ENCODE results near the gene CD7. TPM values are rescaled to one million over a fixed set of nuclear protein-coding genes. Genes with fewer than 3 reads are reported as not detected.

The CD7 gene
- total RNA-seq, 1 donor from 2014 or later = 2.5 TPM

DNA sequence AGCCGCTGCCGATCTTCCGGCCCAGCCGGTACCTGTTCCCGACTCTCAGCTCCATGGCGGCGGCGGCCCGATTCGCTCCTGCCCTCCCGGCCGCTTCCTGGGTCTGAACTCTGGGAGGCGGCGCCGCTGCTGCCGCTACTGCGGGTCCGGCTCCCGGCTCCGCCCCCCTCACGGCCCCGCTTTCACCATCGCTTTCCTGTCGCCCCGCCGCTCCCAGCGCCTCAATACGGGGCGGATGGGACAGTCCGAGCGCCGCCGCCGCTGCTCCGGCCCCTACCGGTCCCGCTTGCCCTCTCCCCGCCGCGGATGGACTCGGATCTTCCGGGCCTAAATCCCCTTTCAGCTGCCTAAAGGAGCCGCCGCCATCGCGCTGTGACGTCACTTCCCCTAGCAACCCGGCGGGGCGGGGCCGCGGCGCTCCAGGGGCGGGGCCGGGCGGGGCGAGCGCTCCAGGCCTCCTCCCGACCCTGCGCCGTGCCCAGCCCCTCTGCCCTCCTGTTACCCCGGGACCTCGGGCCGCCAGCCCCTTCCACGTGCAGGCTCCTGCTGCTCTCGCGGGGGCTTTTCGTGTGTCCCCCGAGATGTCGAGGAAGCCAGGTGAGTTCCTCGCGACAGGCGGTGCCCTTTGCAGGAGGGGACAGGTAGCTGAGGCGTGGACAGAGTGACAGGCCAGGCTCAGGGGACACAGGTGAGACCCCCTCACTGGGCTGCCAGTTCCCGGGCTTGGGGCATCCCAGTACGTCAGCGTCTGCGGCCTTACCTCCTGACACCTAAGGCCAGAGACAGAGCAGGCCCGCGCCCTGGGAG is 43.9 kb downstream of the CD7 start, which contains the start of gene CSNK1D:
Gene CSNK1D (minus strand): TSS at position 374 of the 807 bp plus-strand sequence. CDS start 319 bp downstream, at position 55.
- intact Hi-C loops (cut with DNase I) = no loop called here
- DNase-seq (ENCODE audit: low spot score) = peak; percentile 95
- ATAC-seq = peak; percentile 93

DNA sequence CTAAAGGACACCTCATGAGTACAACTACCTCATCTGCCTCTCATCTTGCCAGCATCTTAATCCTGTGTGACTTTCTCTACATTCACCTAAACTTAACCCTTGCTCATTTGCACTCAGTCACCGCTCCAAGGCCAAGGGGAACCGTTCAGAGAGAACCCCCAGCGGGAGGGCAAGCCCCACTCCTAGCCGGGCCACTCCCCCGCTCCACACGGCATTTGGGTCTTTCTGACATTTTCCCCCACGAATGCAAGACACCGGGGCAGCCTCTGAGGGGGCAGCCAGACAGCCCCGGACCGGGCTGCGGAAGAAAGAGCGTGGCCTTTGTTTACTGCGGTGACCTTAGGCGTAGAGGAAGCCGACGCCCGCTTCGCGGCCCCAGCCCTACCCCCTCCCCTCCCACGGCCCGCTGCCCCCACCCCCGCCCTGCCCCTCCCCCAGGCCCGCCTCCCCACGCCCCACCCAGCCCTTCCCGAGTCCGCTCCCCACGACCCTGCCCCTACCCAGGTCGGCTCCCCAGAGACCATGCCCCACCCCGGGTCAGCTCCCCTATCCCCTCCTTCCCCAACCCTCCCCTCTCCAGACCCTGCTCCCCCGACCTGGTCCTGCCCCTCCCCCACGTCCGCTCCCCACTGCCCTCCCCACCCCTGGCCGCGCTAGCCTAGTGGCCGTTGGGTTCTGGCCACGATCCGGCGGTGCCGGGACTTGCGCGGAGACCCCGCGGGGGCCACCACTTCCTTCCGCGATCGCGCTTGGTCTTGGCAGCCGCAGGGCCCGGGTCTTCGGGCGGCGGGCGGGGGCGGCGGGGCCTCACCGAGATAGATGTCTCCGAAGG is 44.7 kb downstream of the CD7 start:
- ATAC-seq (peak; percentile 15), DNase-seq (ENCODE audit: low spot score) (peak; percentile 79)
- intact Hi-C loops (cut with DNase I) = no loop called here

DNA sequence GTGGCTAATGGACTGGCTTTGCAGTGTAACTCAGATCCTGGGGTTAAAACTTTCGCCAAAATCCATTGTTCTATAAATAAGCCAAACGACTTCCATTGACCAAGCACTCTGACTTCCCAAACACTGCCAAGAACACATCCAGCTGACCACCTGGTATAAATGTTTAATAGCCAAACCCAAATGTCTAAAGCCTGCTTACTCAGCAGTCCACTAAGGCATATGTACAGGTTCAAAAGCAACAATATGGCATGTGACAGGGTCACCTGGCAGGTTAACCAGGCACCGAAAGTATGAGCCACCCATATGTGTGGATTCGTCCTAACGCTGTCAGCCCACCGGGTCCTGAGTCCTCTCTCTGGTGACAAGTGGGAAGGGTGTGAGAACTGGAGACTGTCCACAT is 46.0 kb downstream of the CD7 start:
- DNase-seq (ENCODE audit: low spot score) (no peak), ATAC-seq (no peak)
- intact Hi-C loops (cut with DNase I) = no loop called here

DNA sequence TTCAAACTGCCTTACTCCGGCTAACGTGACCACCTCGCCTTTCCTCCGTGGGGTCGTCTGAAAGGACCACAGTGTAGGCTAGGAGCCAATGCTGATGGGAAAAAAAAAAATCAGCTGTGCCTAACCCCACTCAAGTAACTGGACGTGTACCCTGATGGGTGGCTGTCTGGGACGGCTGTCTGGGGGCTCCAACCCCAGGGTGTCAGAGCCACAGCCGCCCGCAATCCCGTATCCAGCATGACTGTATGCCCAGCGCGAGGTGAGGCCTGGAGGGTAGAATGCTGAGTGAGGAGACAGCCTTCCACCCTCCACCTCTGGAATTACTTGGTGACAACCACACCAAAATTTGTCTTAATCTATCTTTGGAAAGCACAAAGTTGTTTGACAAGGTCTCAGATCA is 46.8 kb downstream of the CD7 start:
- ATAC-seq (no peak), DNase-seq (ENCODE audit: low spot score) (no peak)
- intact Hi-C loops (cut with DNase I) = no loop called here

DNA sequence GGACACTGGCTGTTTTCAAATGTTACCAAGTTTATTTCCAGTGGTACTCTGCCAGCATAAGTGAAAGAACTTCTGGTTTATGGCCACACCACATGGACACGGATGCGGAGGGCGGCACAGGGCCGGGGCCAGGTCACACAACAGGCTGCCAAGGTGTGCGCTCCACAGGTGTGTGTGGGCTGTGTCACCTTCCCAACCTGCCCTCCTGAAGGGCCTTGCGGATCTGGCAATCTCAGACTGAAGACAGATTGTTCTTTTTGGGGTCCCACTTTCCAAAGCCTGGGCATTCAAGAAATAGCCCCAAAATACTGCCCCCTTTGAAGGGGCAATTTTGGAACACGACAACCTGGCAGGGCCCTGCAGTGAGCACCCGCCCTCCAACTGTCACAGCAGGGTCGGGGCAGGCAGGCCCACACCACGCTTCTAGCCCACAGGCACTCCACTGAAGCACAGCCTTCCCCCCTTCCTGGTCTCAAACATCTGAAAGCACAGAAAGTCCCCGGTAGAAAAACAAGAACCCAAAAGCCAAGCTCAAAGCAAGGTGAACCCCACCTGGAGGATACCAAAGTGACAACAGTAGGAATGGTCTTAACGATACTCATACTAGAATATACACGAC is 47.4 kb downstream of the CD7 start:
- intact Hi-C loops (cut with DNase I) = no loop called here
- ATAC-seq (no peak), DNase-seq (ENCODE audit: low spot score) (no peak)

DNA sequence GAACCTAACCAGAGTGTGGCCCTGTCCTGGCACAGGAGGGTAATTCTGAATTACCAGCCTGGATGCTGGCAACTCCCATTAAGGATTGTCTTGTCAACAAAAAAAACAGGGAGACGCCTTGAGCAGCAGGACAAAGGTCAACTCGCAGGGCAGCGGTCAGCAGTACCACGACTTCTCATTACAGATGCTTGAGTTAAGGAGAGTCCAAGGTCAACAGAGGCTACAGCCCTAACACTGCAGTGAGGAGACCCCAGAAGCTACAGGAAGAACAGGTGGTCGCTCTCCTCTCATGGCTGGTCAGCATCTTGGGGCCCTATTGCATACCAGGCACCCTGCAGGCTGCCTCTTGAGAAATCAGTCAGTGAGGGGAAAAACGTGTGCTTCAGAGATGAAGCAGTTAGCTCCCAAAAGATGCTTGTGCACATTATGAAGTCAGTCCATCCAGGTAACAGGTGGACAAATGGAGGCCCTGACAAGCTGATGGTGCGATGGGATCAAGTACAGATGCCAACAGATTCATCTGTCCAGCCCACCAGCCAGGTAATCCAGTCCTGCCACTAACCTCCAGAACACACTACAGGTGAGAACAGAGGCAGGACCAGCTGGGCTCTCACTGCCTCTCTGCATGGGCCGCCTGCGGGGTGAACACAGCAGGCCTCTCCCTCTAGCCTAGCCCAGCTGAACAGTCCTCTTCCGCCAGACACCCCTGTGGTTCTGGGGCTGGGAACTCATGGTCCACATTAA is 48.1 kb downstream of the CD7 start:
- no peak for ATAC-seq
- no peak for DNase-seq (ENCODE audit: low spot score)
- intact Hi-C loops (cut with DNase I) = no loop called here

DNA sequence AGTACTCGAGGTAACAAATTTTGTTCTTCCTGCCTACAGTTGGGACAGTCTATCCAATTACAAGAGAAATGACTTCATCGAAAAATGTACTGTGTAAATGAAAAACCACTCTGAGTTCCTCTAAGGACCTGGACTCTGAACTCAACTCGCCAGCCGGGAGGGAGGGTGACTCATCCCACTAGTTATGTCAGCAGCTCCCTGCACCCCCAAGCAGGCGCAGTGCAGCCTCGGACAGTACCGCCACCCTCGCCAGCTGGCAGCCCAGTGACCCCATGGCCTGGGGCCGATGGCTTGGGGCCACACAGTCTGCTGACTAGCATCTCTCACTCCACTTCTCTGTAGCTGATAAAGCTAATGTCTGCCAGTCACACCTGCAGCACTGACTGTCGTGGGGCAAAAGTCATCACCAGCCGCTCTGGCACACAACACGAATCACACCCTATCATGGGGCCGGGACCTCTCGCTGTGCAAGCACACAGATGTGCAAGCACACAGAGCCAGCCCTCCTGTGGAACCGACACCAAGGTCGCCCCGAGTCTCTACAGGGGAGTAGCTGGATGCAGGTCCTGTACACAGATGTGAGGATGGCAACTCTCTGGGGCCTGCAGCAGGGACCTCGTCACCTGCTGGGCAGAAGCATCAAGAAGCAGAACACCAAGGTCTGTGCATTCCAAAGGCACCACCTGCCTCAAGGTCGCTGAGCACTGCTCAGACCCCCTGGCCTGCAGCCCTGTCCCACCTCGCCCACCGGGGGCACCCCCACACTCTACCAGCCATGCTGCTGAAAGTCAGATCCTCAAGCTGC is 49.6 kb downstream of the CD7 start:
- ATAC-seq (peak; percentile 98), DNase-seq (ENCODE audit: low spot score) (peak; percentile 91)
- intact Hi-C loops (cut with DNase I) = no loop called here

DNA sequence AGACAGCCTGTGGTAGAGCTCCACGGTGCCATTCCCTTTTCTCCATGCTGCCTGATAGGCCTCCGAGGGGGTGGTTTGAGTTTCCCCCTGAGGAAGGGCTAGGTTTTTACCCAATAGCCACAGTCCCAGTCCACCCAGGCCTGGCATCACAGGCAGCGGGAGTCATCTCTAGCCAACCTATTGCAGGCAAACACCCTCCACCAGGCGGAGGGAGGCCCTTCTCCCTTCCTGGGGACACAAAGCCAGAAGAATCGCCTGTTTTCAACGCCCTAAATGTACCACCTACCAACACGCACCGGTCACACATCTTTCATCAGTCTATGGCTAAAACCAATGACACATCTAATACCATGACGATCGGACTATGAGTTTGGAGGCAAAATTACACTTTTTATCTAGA is 51.3 kb downstream of the CD7 start:
- intact Hi-C loops (cut with DNase I) = no loop called here
- DNase-seq (ENCODE audit: low spot score) (no peak), ATAC-seq (no peak)

Other genes with a start within 250 kb of the CD7 start
- gene FASN, start 219.4 kb downstream of the CD7 start, total RNA-seq = 280 TPM
- gene CCDC57, start 104.8 kb downstream of the CD7 start, total RNA-seq = 50.6 TPM
- gene SLC16A3, start 88.6 kb downstream of the CD7 start, total RNA-seq = 53.1 TPM
- gene CSNK1D, start 43.9 kb downstream of the CD7 start, total RNA-seq = 152 TPM
- 22.2 TPM for gene SECTM1, start 16.2 kb upstream of the CD7 start, total RNA-seq
- not detected for gene TEX19, start 41.6 kb upstream of the CD7 start, total RNA-seq
- not detected for gene UTS2R, start 54.2 kb upstream of the CD7 start, total RNA-seq
- gene HEXD, start 100.7 kb upstream of the CD7 start, total RNA-seq = 43.2 TPM
- 23.5 TPM for gene OGFOD3, start 101.0 kb upstream of the CD7 start, total RNA-seq
- gene CYBC1, start 133.1 kb upstream of the CD7 start, total RNA-seq = 94.5 TPM
- 55.5 TPM for gene NARF, start 141.1 kb upstream of the CD7 start, total RNA-seq
- 59.9 TPM for gene FOXK2, start 202.1 kb upstream of the CD7 start, total RNA-seq

Measured in sciatic nerve (tissue), 2 donors.